H1 (cell line): ENCODE measurements around the gene ANKRD65. TPM values are rescaled to one million over a fixed set of nuclear protein-coding genes. Genes with fewer than 3 reads are reported as not detected.
"Not testable (repeated sequence)": the region's sequence is repeated elsewhere in the genome, so short reads cannot be mapped to it uniquely, and the experiment has no call there.

Source experiments
- CTCF ChIA-PET: fragments of 300-600 bp; sonication (Branson Sonifier 250); formaldehyde crosslinking; loops from one replicate; lab custom pipeline; 2021; ENCODE audit not compliant: partially characterized antibody; lab: Charles Lee
- POLR2A ChIA-PET: fragments of 300-600 bp; sonication (Branson Sonifier 250); formaldehyde crosslinking; loops from one replicate; lab custom pipeline; 2021; ENCODE audit warnings: inconsistent platforms; ENCODE audit not compliant: partially characterized antibody; lab: Charles Lee
- DNase-seq, 2 experiments: peaks; one replicate each; pipeline versions ENCODE4 v3.0.0 to v3.0.0-alpha.2; 2010 to 2022; ENCODE audit warnings: low spot score in 2 of 2, low read depth in 1 of 2, mixed read lengths in 1 of 2
- FAIRE-seq: peaks from 2 replicates; lab custom pipeline; 2011; peaks lifted over from hg19 to GRCh38; lab: Jason Lieb, UNC
- H2AFZ ChIP-seq: 2 replicates; pipeline ENCODE4 v1.8.1; 2012; ENCODE audit warnings: low read length, inconsistent platforms
- H2AK5ac ChIP-seq: 2 replicates; pipeline ENCODE4 v1.6.1; 2013; ENCODE audit warnings: low read depth, low read length
- H2BK120ac ChIP-seq: replicated peaks from 2 replicates; pipeline ENCODE3; 2013; ENCODE audit warnings: low read depth, low read length, inconsistent platforms
- H2BK12ac ChIP-seq: 2 replicates; pipeline ENCODE4 v1.6.1; 2013; ENCODE audit warnings: low read depth, low read length
- H2BK15ac ChIP-seq: 2 replicates; pipeline ENCODE4 v1.6.1; 2013; ENCODE audit warnings: low read length
- H2BK20ac ChIP-seq: 2 replicates; pipeline ENCODE4 v1.6.1; 2013; ENCODE audit warnings: low read length
- H2BK5ac ChIP-seq: 2 replicates; pipeline ENCODE4 v1.6.1; 2013; ENCODE audit warnings: low read depth, low read length
- H3K14ac ChIP-seq: 2 replicates; pipeline ENCODE4 v1.6.1; 2013; ENCODE audit warnings: inconsistent platforms; ENCODE audit not compliant: insufficient read length
- H3K18ac ChIP-seq: 2 replicates; pipeline ENCODE4 v1.6.1; 2013; ENCODE audit warnings: low read length; ENCODE audit errors: extremely low read depth
- H3K23ac ChIP-seq: 2 replicates; pipeline ENCODE4 v1.6.1; 2013; ENCODE audit warnings: inconsistent platforms; ENCODE audit not compliant: insufficient read length
- H3K23me2 ChIP-seq: 2 replicates; pipeline ENCODE4 v1.6.1; 2013; ENCODE audit warnings: low read depth, low read length
- H3K27ac ChIP-seq: 2 replicates; pipeline ENCODE4 v1.6.1; 2011; ENCODE audit warnings: low read depth, low read length, inconsistent platforms
- H3K27me3 ChIP-seq, 4 experiments: replicated peaks in 1 of 4; 1 replicate in 1 of 4; 2 replicates in 3 of 4; pipeline versions ENCODE4 v1.6.1 to v1.8.1; 2011 to 2013; ENCODE audit warnings: low read length in 3 of 4, mild to moderate bottlenecking in 3 of 4, inconsistent platforms in 2 of 4, mixed read lengths in 2 of 4, moderate library complexity in 1 of 4; ENCODE audit not compliant: control insufficient read depth in 3 of 4, insufficient read depth in 3 of 4; ENCODE audit errors: extremely low read depth in 1 of 4
- H3K36me3 ChIP-seq, 4 experiments: 2 replicates each; pipeline versions ENCODE4 v1.6.1 to v1.8.1; 2011 to 2013; ENCODE audit warnings: mild to moderate bottlenecking in 4 of 4, low read length in 3 of 4, moderate library complexity in 2 of 4, control low read depth in 1 of 4, inconsistent platforms in 1 of 4; ENCODE audit not compliant: insufficient read depth in 4 of 4, control insufficient read depth in 2 of 4
- H3K4ac ChIP-seq: replicated peaks from 2 replicates; pipeline ENCODE3; 2013; ENCODE audit warnings: low read length, low read depth, mixed read lengths, inconsistent platforms; ENCODE audit not compliant: insufficient read length
- H3K4me1 ChIP-seq, 4 experiments: replicated peaks in 1 of 4; 1 replicate in 1 of 4; 2 replicates in 3 of 4; pipeline versions ENCODE4 v1.6.1 to v1.8.1; 2011 to 2013; ENCODE audit warnings: low read length in 3 of 4, inconsistent platforms in 2 of 4, mixed read lengths in 1 of 4; ENCODE audit not compliant: insufficient read depth in 4 of 4, control insufficient read depth in 3 of 4
- H3K4me2 ChIP-seq, 2 experiments: 2 replicates each; pipeline versions ENCODE4 v1.6.1 to v1.8.1; 2011 to 2013; ENCODE audit warnings: low read depth in 2 of 2, low read length in 2 of 2, control low read depth in 1 of 2, inconsistent platforms in 1 of 2, mild to moderate bottlenecking in 1 of 2; ENCODE audit not compliant: insufficient read depth in 1 of 2
- H3K4me3 ChIP-seq, 4 experiments: fragments of 200-600, 300-600 bp in 1 of 4; sonication (generic), shearing (Covaris generic), sonication (Bioruptor Twin) in 1 of 4; 2 replicates each; pipeline versions ENCODE4 v1.5.1 to v1.8.1; 2011 to 2016; ENCODE audit warnings: low read length in 4 of 4, low read depth in 3 of 4, control low read depth in 2 of 4, inconsistent platforms in 2 of 4, mild to moderate bottlenecking in 2 of 4, mixed read lengths in 1 of 4, moderate library complexity in 1 of 4; ENCODE audit not compliant: insufficient read depth in 2 of 4; ENCODE audit errors: extremely low read depth in 1 of 4
- H3K56ac ChIP-seq: replicated peaks from 2 replicates; pipeline ENCODE3; 2013; ENCODE audit warnings: low read depth, mild to moderate bottlenecking, mixed read lengths, low read length, inconsistent platforms; ENCODE audit not compliant: insufficient read length
- H3K79me1 ChIP-seq: 2 replicates; pipeline ENCODE4 v1.6.1; 2013; ENCODE audit warnings: low read depth, low read length, control low read depth
- H3K79me2 ChIP-seq, 2 experiments: 2 replicates each; pipeline versions ENCODE4 v1.6.1 to v1.8.1; 2012 to 2013; ENCODE audit warnings: low read length in 2 of 2, mild to moderate bottlenecking in 2 of 2, inconsistent platforms in 1 of 2; ENCODE audit not compliant: insufficient read depth in 2 of 2, control insufficient read depth in 1 of 2
- H3K9ac ChIP-seq, 4 experiments: replicated peaks in 1 of 4; 1 replicate in 1 of 4; 2 replicates in 3 of 4; pipeline versions ENCODE4 v1.6.1 to v1.8.1; 2011 to 2013; ENCODE audit warnings: low read depth in 3 of 4, low read length in 3 of 4, control low read depth in 2 of 4, mild to moderate bottlenecking in 2 of 4, moderate library complexity in 2 of 4, inconsistent platforms in 1 of 4; ENCODE audit errors: extremely low read depth in 1 of 4
- H3K9me3 ChIP-seq, 2 experiments: 2 replicates each; pipeline versions ENCODE4 v1.6.1 to v1.8.1; 2012 to 2013; ENCODE audit warnings: mild to moderate bottlenecking in 2 of 2, moderate library complexity in 2 of 2, control low read depth in 1 of 2, inconsistent platforms in 1 of 2, low read depth in 1 of 2, low read length in 1 of 2, mixed read lengths in 1 of 2; ENCODE audit not compliant: insufficient read depth in 2 of 2
- H4K20me1 ChIP-seq, 2 experiments: replicated peaks in 1 of 2; 2 replicates each; pipeline versions ENCODE3 to v1.8.1; 2011 to 2013; ENCODE audit warnings: inconsistent platforms in 2 of 2, low read length in 2 of 2, mild to moderate bottlenecking in 1 of 2; ENCODE audit not compliant: insufficient read depth in 2 of 2, control insufficient read depth in 1 of 2
- H4K5ac ChIP-seq: 2 replicates; pipeline ENCODE4 v1.6.1; 2013; ENCODE audit warnings: low read length, low read depth, mixed read lengths, inconsistent platforms; ENCODE audit not compliant: insufficient read length
- H4K8ac ChIP-seq: 2 replicates; pipeline ENCODE4 v1.8.0; 2013; ENCODE audit warnings: mild to moderate bottlenecking, moderate library complexity, low read length, inconsistent platforms; ENCODE audit not compliant: insufficient read depth; ENCODE audit errors: extremely low read depth
- H4K91ac ChIP-seq: replicated peaks from 2 replicates; pipeline ENCODE3; 2013; ENCODE audit warnings: low read length, mixed read lengths, inconsistent platforms; ENCODE audit not compliant: insufficient read length
- WGBS, 2 experiments: shearing (Covaris generic) in 1 of 2; methylation state at CpG; one replicate each; pipeline versions ENCODE4 v1.1.6 to v1.1.7; 2013 to 2015; ENCODE audit warnings: low lambda C conversion rate in 2 of 2, mixed read lengths in 2 of 2, inconsistent platforms in 1 of 2, low coverage in 1 of 2, missing lambda C conversion rate in 1 of 2; ENCODE audit not compliant: insufficient replicate concordance in 2 of 2, insufficient coverage in 1 of 2, insufficient read length in 1 of 2; ENCODE audit errors: extremely low coverage in 1 of 2, missing lambda C conversion rate in 1 of 2; 5-methylcytosine and 5-hydroxymethylcytosine counted together
- polyA plus RNA-seq, 7 experiments: library from polyadenylated mRNA; depleted of rRNA in 3 of 7; stranded (reverse) in 5 of 7; unstranded in 2 of 7; fragments of >200 nt in 5 of 7; fragments of 200-250 nt in 2 of 7; gene quantifications; 1 replicate in 5 of 7; 2 replicates in 1 of 7; 4 replicates in 1 of 7; pipeline versions ENCODE4 v1.2.1 to v1.2.3, GENCODE V29; 2011 to 2013; ENCODE audit warnings: missing spikeins in 2 of 7, mixed read lengths in 2 of 7
- total RNA-seq: library from RNA; stranded (reverse); fragmentation: NEBNext Ultra II Directional; extraction: Animal tissue kit (Norgen Biotek cat#: 25700); gene quantifications from 2 replicates; pipeline ENCODE4 v1.2.1, GENCODE V29; 2021

The ANKRD65 gene
- total and polyA plus RNA-seq, 2 of the 8 experiments (the other 6 are each of a cell fraction or from before 2014, with no cell fraction given), result 1.8 to 2.0 TPM

DNA sequence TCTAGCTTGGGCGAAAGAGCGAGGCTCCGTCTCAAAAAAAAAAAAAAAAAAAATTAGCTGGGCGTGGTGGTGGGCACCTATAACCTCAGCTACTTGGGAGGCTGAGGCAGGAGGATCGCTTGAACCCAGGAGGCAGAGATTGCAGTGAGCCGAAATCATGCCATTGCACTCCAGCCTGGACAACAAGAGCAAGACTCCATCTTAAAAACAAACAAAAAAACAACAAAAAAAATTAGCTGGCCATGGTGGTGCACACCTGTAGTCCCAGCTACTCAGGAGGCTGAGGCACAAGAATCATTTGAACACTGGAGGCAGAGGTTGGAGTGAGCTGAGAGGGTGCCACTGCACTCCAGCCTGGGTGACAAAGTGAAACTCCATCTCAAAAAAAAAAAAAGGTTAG, 7.9 kb upstream of the ANKRD65 start:
- H4K91ac ChIP-seq, H3K56ac ChIP-seq, H4K8ac ChIP-seq, H2AFZ ChIP-seq, H3K4me3 ChIP-seq, H3K79me1 ChIP-seq, FAIRE-seq, H3K79me2 ChIP-seq, H3K27me3 ChIP-seq, H3K14ac ChIP-seq, H3K9me3 ChIP-seq, H4K5ac ChIP-seq, H3K27ac ChIP-seq, H3K4ac ChIP-seq, H2AK5ac ChIP-seq, H3K9ac ChIP-seq, H2BK15ac ChIP-seq, H2BK12ac ChIP-seq, H3K18ac ChIP-seq, H2BK5ac ChIP-seq, H3K36me3 ChIP-seq, H4K20me1 ChIP-seq, H3K4me2 ChIP-seq, H2BK120ac ChIP-seq, H2BK20ac ChIP-seq, DNase-seq, H3K23ac ChIP-seq: not testable (repeated sequence)
- ChIA-PET POLR2A (interaction anchor here (0.6 to 22.9 kb wide), 10 partner anchors 8 to 396 kb away, joined by 3 to 515 read pairs (median 4); partner anchors contain the start of genes CCNL2 and MRPL20), CTCF (interaction anchor here (0.6 to 4.4 kb wide), 7 partner anchors 11 to 237 kb away, joined by 3 to 36 read pairs (median 3); no protein-coding TSS in a partner anchor)
- Histone ChIP-seq H3K4me1 (peaks cover 0 to 51% (median 35%) of the 10 kb centered on the region in 4 experiments; a peak in 6 of 7 replicates), H3K23me2 (peaks cover 12% of the 10 kb centered on the region; the same call in 1 of the 2 replicates)
- WGBS, 2 experiments, result 95% methylated on average over 2 of the region's 6 CpGs; no CpG with 5 or more reads in 1 of the 2 experiments
